ENCODE results near the gene ZFP28. TPM values are rescaled to one million over a fixed set of nuclear protein-coding genes. Genes with fewer than 3 reads are reported as not detected.

The ZFP28 gene
- total and polyA plus RNA-seq, 4 donors, result 2.7 to 12.9 (median 5.3) TPM

GRCh38 chr19:56603829-56604228 lies 65.1 kb downstream of the ZFP28 start:
- no peak overlapping the region for H3K4me3 ChIP-seq
- DNase-seq (no peak), ATAC-seq (ENCODE audit: insufficient read depth, low FRiP score) (no peak)
- no peak for TF ChIP-seq CTCF (IDR thresholded peaks at IDR 0.05; ENCODE audit: control extremely low read depth, extremely low read depth)
- H3K9me3 ChIP-seq (ENCODE audit: control insufficient read depth in 4 of 4, insufficient read depth in 3 of 4, low read length in 3 of 4), result peaks cover 0 to 37% (median 25%) of the 10 kb centered on the region in 4 donors
- H3K9ac ChIP-seq (ENCODE audit: insufficient read depth in 1 of 2, low read length in 2 of 2), result no peak overlapping the region
- 78 to 79% methylated on average over 6 of the region's 6 CpGs for WGBS, 2 donors
- H3K27ac ChIP-seq (ENCODE audit: low read depth in 1 of 2, low read length in 1 of 2), result no peak overlapping the region
- H3K36me3 ChIP-seq (ENCODE audit: control insufficient read depth in 4 of 4, insufficient read depth in 4 of 4, low read length in 4 of 4), result peaks cover 0 to 55% (median 19%) of the 10 kb centered on the region in 4 donors
- no peaks in the 10 kb centered on the region for H3K27me3 ChIP-seq (ENCODE audit: control insufficient read depth in 3 of 3, insufficient read depth in 3 of 3, low read length in 2 of 3)
- H3K4me1 ChIP-seq (ENCODE audit: control insufficient read depth in 5 of 5, insufficient read depth in 5 of 5, low read length in 5 of 5), result peaks cover 0 to 12% (median 0%) of the 10 kb centered on the region in 5 donors

Other genes starting within 250 kb of the ZFP28 start
- gene ZSCAN5A, start 224.1 kb upstream of the ZFP28 start, total RNA-seq, result 10 to 100 TPM; 11.8 to 17.4 TPM
- gene ZSCAN5A, start 224.1 kb upstream of the ZFP28 start, polyA plus RNA-seq, result 1 to 10 TPM; 5.5 to 8.5 TPM
- gene ZNF582, start 145.4 kb upstream of the ZFP28 start, total RNA-seq, result 1 to 10 TPM; 2.9 to 4.4 TPM
- gene ZNF582, start 145.4 kb upstream of the ZFP28 start, polyA plus RNA-seq, result 1 to 10 TPM; 2.5 to 3.1 TPM
- 1 to 10 TPM; 4.7 to 9.1 TPM for gene ZNF583, start 134.6 kb upstream of the ZFP28 start, total RNA-seq
- 1 to 10 TPM; 1.3 to 2.2 TPM for gene ZNF583, start 134.6 kb upstream of the ZFP28 start, polyA plus RNA-seq
- 10 to 100 TPM in 1 of 2 donors, 1 to 10 TPM in 1; 3.1 to 12.9 TPM for gene ZNF667, start 61.6 kb upstream of the ZFP28 start, total RNA-seq
- gene ZNF667, start 61.6 kb upstream of the ZFP28 start, polyA plus RNA-seq, result 1 to 10 TPM in 1 of 2 donors, under 1 TPM in 1; 0.69 to 1.2 TPM
- 10 to 100 TPM in 1 of 2 donors, 1 to 10 TPM in 1; 2.4 to 14.4 TPM for gene ZNF471, start 31.1 kb upstream of the ZFP28 start, total RNA-seq
- 1 to 10 TPM; 1.3 to 2.0 TPM for gene ZNF471, start 31.1 kb upstream of the ZFP28 start, polyA plus RNA-seq
- 1 to 10 TPM; 4.3 to 4.5 TPM for gene ZNF470, start 28.5 kb downstream of the ZFP28 start, total RNA-seq
- 1 to 10 TPM; 1.2 to 2.6 TPM for gene ZNF470, start 28.5 kb downstream of the ZFP28 start, polyA plus RNA-seq
- 1 to 10 TPM; 6.7 to 8.3 TPM for gene ZNF71, start 56.4 kb downstream of the ZFP28 start, total RNA-seq
- 1 to 10 TPM; 2.5 to 4.9 TPM for gene ZNF71, start 56.4 kb downstream of the ZFP28 start, polyA plus RNA-seq
- gene SMIM17, start 104.2 kb downstream of the ZFP28 start, total RNA-seq, result under 1 TPM; 0.40 to 0.94 TPM
- gene SMIM17, start 104.2 kb downstream of the ZFP28 start, polyA plus RNA-seq, result under 1 TPM; 0.10 to 0.15 TPM
- 1 to 10 TPM; 2.6 to 3.2 TPM for gene ZNF835, start 132.8 kb downstream of the ZFP28 start, total RNA-seq
- gene ZNF835, start 132.8 kb downstream of the ZFP28 start, polyA plus RNA-seq, result 1 to 10 TPM in 1 of 2 donors, under 1 TPM in 1; 0.49 to 1.2 TPM

Measured in lung (tissue), 12 donors.